Left lung (tissue), 10 donors: ENCODE measurements around the gene DNAAF5. TPM values are rescaled to one million over a fixed set of nuclear protein-coding genes. Genes with fewer than 3 reads are reported as not detected.

Experiments used
- ATAC-seq: fragments of 200-7000 bp; cut with Tn5 transposase; one replicate; pipeline ENCODE4 v1.9.1; 2020; ENCODE audit warnings: moderate library complexity
- DNase-seq, 4 donors: peaks; one replicate each; pipeline ENCODE4 v3.0.0-alpha.2; 2013 to 2020
- H3K27ac ChIP-seq, 2 donors: fragments of 200-600 bp; sonication (generic) in 1 of 2; one replicate each; pipeline versions ENCODE4 v1.5.0 to v1.8.0; 2020 to 2021
- H3K27me3 ChIP-seq, 2 donors: fragments of 200-600 bp; sonication (generic) in 1 of 2; one replicate each; pipeline versions ENCODE4 v1.5.0 to v1.8.0; 2020 to 2021
- H3K36me3 ChIP-seq, 2 donors: fragments of 200-600 bp; sonication (generic) in 1 of 2; one replicate each; pipeline versions ENCODE4 v1.5.0 to v1.8.0; 2020 to 2021
- H3K4me1 ChIP-seq, 2 donors: fragments of 200-600 bp; one replicate each; pipeline ENCODE4 v1.8.0; 2021
- H3K4me3 ChIP-seq, 2 donors: fragments of 200-600 bp; sonication (generic) in 1 of 2; one replicate each; pipeline versions ENCODE4 v1.5.0 to v1.8.0; 2020 to 2021; ENCODE audit warnings: mild to moderate bottlenecking in 1 of 2
- H3K9me3 ChIP-seq, 2 donors: fragments of 200-600 bp; sonication (generic) in 1 of 2; one replicate each; pipeline versions ENCODE4 v1.5.0 to v1.8.0; 2020 to 2021
- CTCF ChIP-seq, 2 donors: fragments of 200-600 bp; sonication (generic) in 1 of 2; IDR thresholded peaks; one replicate each; pipeline versions ENCODE4 v1.5.0 to v1.8.0; 2021; ENCODE audit warnings: antibody characterized with exemption in 2 of 2
- intact Hi-C, 2 donors: fragments of 100-400 bp; cut with DNase I; formaldehyde crosslinking; loops; one replicate each; pipeline versions ENCODE4 v1.11.2 to v1.14.2; 2022
- polyA plus RNA-seq, 6 donors: library from polyadenylated mRNA; unstranded; fragments of 120-200 nt; gene quantifications; one replicate each; pipeline ENCODE4 v1.2.1, GENCODE V29; 2013; ENCODE audit not compliant: insufficient read length in 6 of 6
- total RNA-seq, 2 donors: library from RNA; stranded (reverse); fragmentation: NEBNext Ultra II Directional; extraction: Animal tissue kit (Norgen Biotek cat#: 25700); gene quantifications; one replicate each; pipeline ENCODE4 v1.2.1, GENCODE V29; 2021
- donor health status: DM: no; HTN: yes; CAD: no.
- donor health status: DM: no; HTN: no; CAD: no.

Gene DNAAF5
- total and polyA plus RNA-seq, 8 donors = 19.9 to 30.6 (median 26.2) TPM

GRCh38 chr7:771234-772004 lies 44.9 kb downstream of the DNAAF5 start:
- Histone ChIP-seq H3K4me3 (no peak overlapping the region), H3K27ac (peak overlapping the region; percentile 29 to 41), H3K4me1 (peaks cover 5 to 7% of the 10 kb centered on the region in 2 donors), H3K27me3 (no peaks in the 10 kb centered on the region), H3K36me3 (peaks cover 0 to 74% of the 10 kb centered on the region in 2 donors), H3K9me3 (no peaks in the 10 kb centered on the region)
- DNase-seq (peak in 2 of 4 donors; percentile 51 to 76), ATAC-seq (peak; percentile 59)
- TF ChIP-seq CTCF (IDR thresholded peaks at IDR 0.05) = no peak
- intact Hi-C loops = loop anchor here in 1 of 2 donors (5.0 kb wide), 1 partner anchor 449 kb away; no protein-coding TSS in a partner anchor

GRCh38 chr7:772005-772294 lies 45.5 kb downstream of the DNAAF5 start:
- H3K4me1 ChIP-seq = peaks cover 5 to 7% of the 10 kb centered on the region in 2 donors
- no peak for TF ChIP-seq CTCF (IDR thresholded peaks at IDR 0.05)
- peaks cover 0 to 76% of the 10 kb centered on the region in 2 donors for H3K36me3 ChIP-seq

GRCh38 chr7:772392-772791 lies 45.9 kb downstream of the DNAAF5 start:
- H3K4me1 ChIP-seq = peaks cover 5 to 7% of the 10 kb centered on the region in 2 donors
- intact Hi-C loops = loop anchor here in 1 of 2 donors (5.0 kb wide), 1 partner anchor 450 kb away; no protein-coding TSS in a partner anchor
- ATAC-seq (no peak), DNase-seq (peak in 1 of 4 donors; percentile 57)
- H3K9me3 ChIP-seq = no peaks in the 10 kb centered on the region
- H3K36me3 ChIP-seq = peaks cover 0 to 78% of the 10 kb centered on the region in 2 donors
- H3K27ac ChIP-seq = no peak overlapping the region
- no peak for TF ChIP-seq CTCF (IDR thresholded peaks at IDR 0.05)
- no peak overlapping the region for H3K4me3 ChIP-seq
- H3K27me3 ChIP-seq = no peaks in the 10 kb centered on the region

More at GRCh38 chr7:772005-772294, 45.5 kb downstream of the DNAAF5 start:
- H3K27me3 ChIP-seq = no peaks in the 10 kb centered on the region
- DNase-seq (peak in 1 of 4 donors; percentile 59), ATAC-seq (no peak)
- H3K9me3 ChIP-seq = no peaks in the 10 kb centered on the region
- peak overlapping the region in 1 of 2 donors; percentile 41 for H3K27ac ChIP-seq
- no peak overlapping the region for H3K4me3 ChIP-seq
- intact Hi-C loops = loop anchor here in 1 of 2 donors (5.0 kb wide), 1 partner anchor 450 kb away; no protein-coding TSS in a partner anchor

- intact Hi-C loops = loop anchor here in 1 of 2 donors (5.0 kb wide), 1 partner anchor 451 kb away; no protein-coding TSS in a partner anchor
- Histone ChIP-seq H3K27me3 (no peaks in the 10 kb centered on the region), H3K4me1 (peaks cover 5 to 7% of the 10 kb centered on the region in 2 donors), H3K9me3 (no peaks in the 10 kb centered on the region), H3K27ac (no peak overlapping the region), H3K4me3 (no peak overlapping the region), H3K36me3 (peaks cover 0 to 76% of the 10 kb centered on the region in 2 donors)
- DNase-seq = peak in 1 of 4 donors; percentile 75
- no peak for ATAC-seq
- no peak for TF ChIP-seq CTCF (IDR thresholded peaks at IDR 0.05)
Observed at GRCh38 chr7:772861-773621, 46.5 kb downstream of the DNAAF5 start.

GRCh38 chr7:773622-773915 lies 47.1 kb downstream of the DNAAF5 start:
- ATAC-seq (no peak), DNase-seq (peak in 1 of 4 donors; percentile 66)
- TF ChIP-seq CTCF (IDR thresholded peaks at IDR 0.05) = no peak
- H3K4me3 ChIP-seq = no peak overlapping the region
- no peaks in the 10 kb centered on the region for H3K27me3 ChIP-seq
- H3K9me3 ChIP-seq = no peaks in the 10 kb centered on the region
- H3K4me1 ChIP-seq = peaks cover 5 to 7% of the 10 kb centered on the region in 2 donors
- peaks cover 0 to 78% of the 10 kb centered on the region in 2 donors for H3K36me3 ChIP-seq
- H3K27ac ChIP-seq = no peak overlapping the region
- intact Hi-C loops = loop anchor here in 1 of 2 donors (5.0 kb wide), 1 partner anchor 451 kb away; no protein-coding TSS in a partner anchor
